Lower leg skin (tissue), 3 donors: ENCODE data around the gene FA2H.

Experiments
- POLR2A ChIP-seq, 2 donors: fragments of 450-650 bp; IDR thresholded peaks; one replicate each; pipeline ENCODE4 v1.6.1; 2016 to 2017; ENCODE audit warnings: antibody characterized with exemption in 2 of 2, mild to moderate bottlenecking in 1 of 2, moderate library complexity in 1 of 2
- TF ChIP-seq, protein P1 (sequence below), 3 donors: fragments of 450-650 bp; IDR thresholded peaks; one replicate each; pipeline ENCODE4 v1.5.1; 2016; ENCODE audit warnings: antibody characterized with exemption in 3 of 3, mild to moderate bottlenecking in 3 of 3, moderate library complexity in 2 of 3

- TF ChIP-seq, protein P1, sequence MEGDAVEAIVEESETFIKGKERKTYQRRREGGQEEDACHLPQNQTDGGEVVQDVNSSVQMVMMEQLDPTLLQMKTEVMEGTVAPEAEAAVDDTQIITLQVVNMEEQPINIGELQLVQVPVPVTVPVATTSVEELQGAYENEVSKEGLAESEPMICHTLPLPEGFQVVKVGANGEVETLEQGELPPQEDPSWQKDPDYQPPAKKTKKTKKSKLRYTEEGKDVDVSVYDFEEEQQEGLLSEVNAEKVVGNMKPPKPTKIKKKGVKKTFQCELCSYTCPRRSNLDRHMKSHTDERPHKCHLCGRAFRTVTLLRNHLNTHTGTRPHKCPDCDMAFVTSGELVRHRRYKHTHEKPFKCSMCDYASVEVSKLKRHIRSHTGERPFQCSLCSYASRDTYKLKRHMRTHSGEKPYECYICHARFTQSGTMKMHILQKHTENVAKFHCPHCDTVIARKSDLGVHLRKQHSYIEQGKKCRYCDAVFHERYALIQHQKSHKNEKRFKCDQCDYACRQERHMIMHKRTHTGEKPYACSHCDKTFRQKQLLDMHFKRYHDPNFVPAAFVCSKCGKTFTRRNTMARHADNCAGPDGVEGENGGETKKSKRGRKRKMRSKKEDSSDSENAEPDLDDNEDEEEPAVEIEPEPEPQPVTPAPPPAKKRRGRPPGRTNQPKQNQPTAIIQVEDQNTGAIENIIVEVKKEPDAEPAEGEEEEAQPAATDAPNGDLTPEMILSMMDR (IDR thresholded peaks at IDR 0.05): no peak
- no peak for TF ChIP-seq POLR2A (IDR thresholded peaks at IDR 0.05)
Observed at GRCh38 chr16:74740795-74741304, 33.8 kb downstream of the FA2H start.
